OCI-LY7 (cell line): Measurements from ENCODE around the gene UHRF1. TPM values are rescaled to one million over a fixed set of nuclear protein-coding genes. Genes with fewer than 3 reads are reported as not detected.

Experiments
- BruUV-seq: library from RNA; stranded (reverse); fragments of 400-500 nt; replicated peaks from 2 replicates; lab custom pipeline; 2021; lab: Mats Ljungman, UMichigan
- CTCF ChIA-PET: fragments of 300-600 bp; sonication (Branson Sonifier 250); formaldehyde crosslinking; loops from one replicate; lab custom pipeline; 2022; ENCODE audit warnings: antibody characterized with exemption; ENCODE audit not compliant: unreplicated experiment; lab: Charles Lee
- POLR2A ChIA-PET: fragments of 300-600 bp; sonication (Branson Sonifier 250); formaldehyde crosslinking; loops from one replicate; lab custom pipeline; 2022; ENCODE audit warnings: antibody characterized with exemption; lab: Charles Lee
- DNase-seq: peaks from one replicate; pipeline ENCODE4 v3.0.0-alpha.2; 2015; ENCODE audit warnings: low spot score
- H2AFZ ChIP-seq: fragments of 200-600 bp; sonication (generic), shearing (Covaris generic); 2 replicates; pipeline ENCODE4 v1.6.1; 2014; ENCODE audit warnings: mild to moderate bottlenecking, antibody characterized with exemption, low read length, moderate library complexity
- H3K27ac ChIP-seq: fragments of 200-600 bp; sonication (generic); 2 replicates; pipeline ENCODE4 v1.5.1; 2014; ENCODE audit warnings: mixed run types, low read depth, mild to moderate bottlenecking, moderate library complexity, low read length, inconsistent platforms; ENCODE audit not compliant: poor library complexity, severe bottlenecking
- H3K36me3 ChIP-seq: fragments of 200-600 bp; sonication (generic); 2 replicates; pipeline ENCODE4 v1.6.1; 2014; ENCODE audit warnings: mild to moderate bottlenecking, antibody characterized with exemption, low read length, moderate library complexity, mixed read lengths; ENCODE audit not compliant: insufficient read depth
- H3K4me1 ChIP-seq: fragments of 200-600 bp; sonication (generic); 2 replicates; pipeline ENCODE4 v1.5.1; 2014; ENCODE audit warnings: mild to moderate bottlenecking, low read length; ENCODE audit not compliant: insufficient read depth, poor library complexity, severe bottlenecking
- H3K4me2 ChIP-seq: fragments of 200-600 bp; sonication (generic); 2 replicates; pipeline ENCODE4 v1.6.1; 2014; ENCODE audit warnings: mild to moderate bottlenecking, low read length
- H3K4me3 ChIP-seq: fragments of 200-600 bp; sonication (generic); 2 replicates; pipeline ENCODE4 v1.5.1; 2014; ENCODE audit warnings: mild to moderate bottlenecking, low read depth, low read length; ENCODE audit not compliant: poor library complexity, severe bottlenecking
- H3K79me2 ChIP-seq: fragments of 200-600 bp; sonication (generic); 2 replicates; pipeline ENCODE4 v1.6.1; 2016; ENCODE audit warnings: low read depth, mild to moderate bottlenecking, low read length, moderate library complexity, mixed read lengths; ENCODE audit not compliant: insufficient read depth
- H3K9me2 ChIP-seq: fragments of 200-600 bp; sonication (generic); 2 replicates; pipeline ENCODE4 v1.6.1; 2016; ENCODE audit warnings: mild to moderate bottlenecking, low read length, mixed read lengths; ENCODE audit not compliant: insufficient read depth
- H3K9me3 ChIP-seq: fragments of 200-600 bp; sonication (generic); 2 replicates; pipeline ENCODE4 v1.6.1; 2014; ENCODE audit warnings: mild to moderate bottlenecking, mixed run types, low read length, mixed read lengths
- H4K20me1 ChIP-seq: fragments of 200-600 bp; sonication (generic); 2 replicates; pipeline ENCODE4 v1.6.1; 2014; ENCODE audit warnings: mild to moderate bottlenecking, antibody characterized with exemption, low read length, moderate library complexity, mixed read lengths; ENCODE audit not compliant: insufficient read depth
- EZH2phosphoT487 ChIP-seq: fragments of 200-600 bp; sonication (generic); IDR thresholded peaks from 2 replicates; pipeline ENCODE4 v1.6.1; 2018; ENCODE audit warnings: low read depth, borderline replicate concordance, mild to moderate bottlenecking, mixed run types, antibody characterized with exemption, low read length, moderate library complexity, mixed read lengths
- intact Hi-C: fragments of 100-400 bp; cut with micrococcal nuclease; formaldehyde crosslinking; loops from one replicate; pipeline ENCODE4 v1.10.0; 2022; ENCODE audit not compliant: unreplicated experiment
- total RNA-seq, 2 experiments: library from RNA; depleted of rRNA in 1 of 2; stranded (reverse); fragments of >200 nt in 1 of 2; shearing (Covaris generic) in 1 of 2; gene quantifications; 2 replicates each; pipeline ENCODE4 v1.2.3, GENCODE V29; 2014 to 2022
- TF ChIP-seq, protein P1 (sequence below): fragments of 200-600 bp; sonication (generic); conservative IDR thresholded peaks from 2 replicates; pipeline ENCODE4 v1.5.1; 2014; ENCODE audit warnings: mild to moderate bottlenecking, antibody characterized with exemption, low read length, moderate library complexity, mixed read lengths

Gene UHRF1
- total RNA-seq, 2 experiments from 2014 or later: 141 to 186 TPM

- peaks cover 4% of the 10 kb centered on the region for H3K4me1 ChIP-seq
- no peaks in the 10 kb centered on the region for H3K79me2 ChIP-seq
- H3K9me3 ChIP-seq: no peaks in the 10 kb centered on the region
- BruUV-seq: no TSS peak
- DNase-seq: no peak
- H3K9me2 ChIP-seq: no peaks in the 10 kb centered on the region
- no peak within 1 kb of the TSS for H3K4me2 ChIP-seq
- no peaks in the 10 kb centered on the region for H4K20me1 ChIP-seq
- ChIA-PET POLR2A (interaction anchor here (0.7 to 1.2 kb wide), 2 partner anchors 11 to 13 kb away, joined by 3 to 6 read pairs; no protein-coding TSS in a partner anchor), CTCF (no interaction called here)
- intact Hi-C loops: no loop called here
- no peak within 1 kb of the TSS for H2AFZ ChIP-seq
- H3K36me3 ChIP-seq: no peaks in the 10 kb centered on the region
- H3K4me3 ChIP-seq: no peak within 1 kb of the TSS
- H3K27ac ChIP-seq: no peak within 1 kb of the TSS
- no peak for TF ChIP-seq EZH2phosphoT487
- TF ChIP-seq, protein P1, sequence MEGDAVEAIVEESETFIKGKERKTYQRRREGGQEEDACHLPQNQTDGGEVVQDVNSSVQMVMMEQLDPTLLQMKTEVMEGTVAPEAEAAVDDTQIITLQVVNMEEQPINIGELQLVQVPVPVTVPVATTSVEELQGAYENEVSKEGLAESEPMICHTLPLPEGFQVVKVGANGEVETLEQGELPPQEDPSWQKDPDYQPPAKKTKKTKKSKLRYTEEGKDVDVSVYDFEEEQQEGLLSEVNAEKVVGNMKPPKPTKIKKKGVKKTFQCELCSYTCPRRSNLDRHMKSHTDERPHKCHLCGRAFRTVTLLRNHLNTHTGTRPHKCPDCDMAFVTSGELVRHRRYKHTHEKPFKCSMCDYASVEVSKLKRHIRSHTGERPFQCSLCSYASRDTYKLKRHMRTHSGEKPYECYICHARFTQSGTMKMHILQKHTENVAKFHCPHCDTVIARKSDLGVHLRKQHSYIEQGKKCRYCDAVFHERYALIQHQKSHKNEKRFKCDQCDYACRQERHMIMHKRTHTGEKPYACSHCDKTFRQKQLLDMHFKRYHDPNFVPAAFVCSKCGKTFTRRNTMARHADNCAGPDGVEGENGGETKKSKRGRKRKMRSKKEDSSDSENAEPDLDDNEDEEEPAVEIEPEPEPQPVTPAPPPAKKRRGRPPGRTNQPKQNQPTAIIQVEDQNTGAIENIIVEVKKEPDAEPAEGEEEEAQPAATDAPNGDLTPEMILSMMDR: no peak
Observed at GRCh38 chr19:4902796-4903195, 6.5 kb upstream of the UHRF1 start, which contains the start of gene ARRDC5. ARRDC5 (minus strand) TSS chr19:4902896; CDS start chr19:4902825, 71 bp downstream.

DNA sequence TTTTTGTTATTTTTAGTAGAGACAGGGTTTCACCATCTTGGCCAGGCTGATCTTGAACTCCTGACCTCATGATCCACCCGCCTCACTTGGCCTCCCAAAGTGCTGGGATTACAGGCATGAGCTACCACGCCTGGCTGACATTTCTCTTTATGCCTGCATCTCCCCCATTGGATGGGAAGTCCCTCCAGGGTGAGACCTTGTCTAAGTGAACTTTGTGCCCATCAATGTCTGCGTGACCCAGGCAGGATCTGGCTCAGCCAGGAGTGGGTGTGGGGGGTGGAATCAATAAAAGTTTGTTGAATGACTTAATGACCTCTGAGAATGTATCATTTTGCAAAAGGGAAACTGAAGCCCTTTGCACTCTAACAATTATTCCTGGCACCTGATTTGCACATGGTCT lies 4.8 kb upstream of the UHRF1 start:
- BruUV-seq: no TSS peak
- peaks cover 14% of the 10 kb centered on the region for H3K4me1 ChIP-seq
- H4K20me1 ChIP-seq: no peaks in the 10 kb centered on the region
- H3K9me2 ChIP-seq: no peaks in the 10 kb centered on the region
- CTCF ChIA-PET: no interaction called here
- no peak overlapping the region for H2AFZ ChIP-seq
- TF ChIP-seq, protein P1: no peak
- TF ChIP-seq EZH2phosphoT487: no peak
- no peak overlapping the region for H3K27ac ChIP-seq
- POLR2A ChIA-PET: no interaction called here
- no peaks in the 10 kb centered on the region for H3K79me2 ChIP-seq
- DNase-seq: no peak
- H3K9me3 ChIP-seq: no peaks in the 10 kb centered on the region
- H3K36me3 ChIP-seq: no peaks in the 10 kb centered on the region
- H3K4me3 ChIP-seq: no peak overlapping the region
- intact Hi-C loops: no loop called here
- H3K4me2 ChIP-seq: no peak overlapping the region

- Histone ChIP-seq H2AFZ (no peak overlapping the region), H3K9me2 (no peaks in the 10 kb centered on the region), H3K4me3 (no peak overlapping the region), H3K36me3 (peaks cover 18% of the 10 kb centered on the region), H4K20me1 (0 out of 2 replicates have a peak, but pooled peaks cover under 1% of the 10 kb centered on the region), H3K4me1 (peaks cover 22% of the 10 kb centered on the region), H3K79me2 (peaks cover 21% of the 10 kb centered on the region), H3K9me3 (no peaks in the 10 kb centered on the region), H3K4me2 (no peak overlapping the region), H3K27ac (no peak overlapping the region)
- no TSS peak for BruUV-seq
- DNase-seq: no peak
- TF ChIP-seq, protein P1: no peak
- no peak for TF ChIP-seq EZH2phosphoT487
- ChIA-PET POLR2A (interaction anchor here (0.6 kb wide), 1 partner anchor 13 kb away, joined by 5 read pairs; no protein-coding TSS in a partner anchor), CTCF (no interaction called here)
- intact Hi-C loops: no loop called here
Observed at GRCh38 chr19:4906963-4907362, 2.3 kb upstream of the UHRF1 start.
